Measurements from ENCODE around the gene SPEN.

DNA sequence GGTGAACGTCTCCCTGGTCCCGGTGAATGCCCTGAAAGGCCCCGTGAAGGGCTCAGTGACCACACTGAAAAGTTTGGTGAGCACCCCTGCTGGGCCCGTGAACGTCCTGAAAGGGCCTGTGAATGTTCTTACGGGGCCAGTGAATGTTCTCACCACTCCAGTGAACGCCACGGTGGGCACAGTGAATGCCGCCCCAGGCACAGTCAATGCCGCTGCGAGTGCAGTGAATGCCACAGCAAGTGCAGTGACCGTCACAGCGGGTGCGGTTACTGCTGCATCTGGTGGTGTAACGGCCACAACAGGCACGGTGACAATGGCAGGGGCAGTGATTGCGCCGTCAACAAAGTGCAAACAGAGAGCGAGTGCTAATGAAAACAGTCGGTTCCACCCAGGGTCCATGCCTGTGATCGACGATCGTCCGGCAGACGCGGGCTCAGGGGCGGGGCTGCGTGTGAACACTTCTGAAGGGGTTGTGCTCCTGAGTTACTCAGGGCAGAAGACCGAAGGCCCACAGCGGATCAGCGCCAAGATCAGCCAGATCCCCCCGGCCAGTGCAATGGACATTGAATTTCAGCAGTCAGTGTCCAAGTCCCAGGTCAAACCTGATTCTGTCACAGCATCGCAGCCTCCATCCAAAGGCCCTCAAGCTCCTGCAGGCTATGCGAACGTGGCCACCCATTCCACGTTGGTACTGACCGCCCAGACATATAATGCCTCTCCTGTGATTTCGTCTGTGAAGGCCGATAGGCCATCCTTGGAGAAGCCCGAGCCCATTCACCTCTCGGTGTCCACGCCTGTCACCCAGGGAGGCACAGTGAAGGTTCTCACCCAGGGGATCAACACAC lies 86.9 kb downstream of the SPEN start:
- TF ChIP-seq, protein P1, sequence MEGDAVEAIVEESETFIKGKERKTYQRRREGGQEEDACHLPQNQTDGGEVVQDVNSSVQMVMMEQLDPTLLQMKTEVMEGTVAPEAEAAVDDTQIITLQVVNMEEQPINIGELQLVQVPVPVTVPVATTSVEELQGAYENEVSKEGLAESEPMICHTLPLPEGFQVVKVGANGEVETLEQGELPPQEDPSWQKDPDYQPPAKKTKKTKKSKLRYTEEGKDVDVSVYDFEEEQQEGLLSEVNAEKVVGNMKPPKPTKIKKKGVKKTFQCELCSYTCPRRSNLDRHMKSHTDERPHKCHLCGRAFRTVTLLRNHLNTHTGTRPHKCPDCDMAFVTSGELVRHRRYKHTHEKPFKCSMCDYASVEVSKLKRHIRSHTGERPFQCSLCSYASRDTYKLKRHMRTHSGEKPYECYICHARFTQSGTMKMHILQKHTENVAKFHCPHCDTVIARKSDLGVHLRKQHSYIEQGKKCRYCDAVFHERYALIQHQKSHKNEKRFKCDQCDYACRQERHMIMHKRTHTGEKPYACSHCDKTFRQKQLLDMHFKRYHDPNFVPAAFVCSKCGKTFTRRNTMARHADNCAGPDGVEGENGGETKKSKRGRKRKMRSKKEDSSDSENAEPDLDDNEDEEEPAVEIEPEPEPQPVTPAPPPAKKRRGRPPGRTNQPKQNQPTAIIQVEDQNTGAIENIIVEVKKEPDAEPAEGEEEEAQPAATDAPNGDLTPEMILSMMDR (conservative IDR thresholded peaks at IDR 0.05) = no peak
- no peak for TF ChIP-seq ZFX (IDR thresholded peaks at IDR 0.05)

All from C4-2B (cell line).